Fibroblast of lung (primary cell): ENCODE results near the gene FAM219B. TPM values are rescaled to one million over a fixed set of nuclear protein-coding genes. Genes with fewer than 3 reads are reported as not detected.

Source experiments
- DNase-seq, 2 donors: peaks; one replicate each; pipeline versions ENCODE4 v3.0.0 to v3.0.0-alpha.2; 2010; ENCODE audit warnings: low read depth in 2 of 2
- H2AFZ ChIP-seq: 2 replicates; pipeline ENCODE4 v1.5.1; 2012; ENCODE audit warnings: low read length, control low read depth, inconsistent platforms
- H3K27ac ChIP-seq: 2 replicates; pipeline ENCODE4 v1.5.1; 2011; ENCODE audit warnings: low read length, control low read depth; ENCODE audit not compliant: insufficient read depth
- H3K27me3 ChIP-seq: 2 replicates; pipeline ENCODE4 v1.5.1; 2011; ENCODE audit warnings: mild to moderate bottlenecking, low read length; ENCODE audit not compliant: control insufficient read depth, insufficient read depth
- H3K36me3 ChIP-seq: 2 replicates; pipeline ENCODE4 v1.5.1; 2011; ENCODE audit warnings: low read length; ENCODE audit not compliant: control insufficient read depth, insufficient read depth
- H3K4me1 ChIP-seq: 2 replicates; pipeline ENCODE4 v1.5.1; 2011; ENCODE audit warnings: low read length; ENCODE audit not compliant: control insufficient read depth, insufficient read depth; ENCODE audit errors: extremely low read depth
- H3K4me2 ChIP-seq: 2 replicates; pipeline ENCODE4 v1.5.1; 2011; ENCODE audit warnings: low read length, control low read depth; ENCODE audit not compliant: insufficient read depth; ENCODE audit errors: extremely low read depth
- H3K4me3 ChIP-seq, 4 experiments: fragments of 200-600 bp in 1 of 4; sonication (generic) in 1 of 4; replicated peaks in 1 of 4; 2 replicates each; pipeline ENCODE4 v1.5.1; 2011 to 2016; ENCODE audit warnings: low read length in 4 of 4, low read depth in 3 of 4, mild to moderate bottlenecking in 3 of 4, control low read depth in 2 of 4, inconsistent platforms in 1 of 4, mixed read lengths in 1 of 4; ENCODE audit not compliant: insufficient read depth in 1 of 4; ENCODE audit errors: control extremely low read depth in 1 of 4
- H3K79me2 ChIP-seq: 2 replicates; pipeline ENCODE4 v1.5.1; 2012; ENCODE audit warnings: mild to moderate bottlenecking, low read length, inconsistent platforms; ENCODE audit not compliant: control insufficient read depth, insufficient read depth
- H3K9ac ChIP-seq: 2 replicates; pipeline ENCODE4 v1.5.1; 2011; ENCODE audit warnings: mild to moderate bottlenecking, low read length, control low read depth; ENCODE audit not compliant: insufficient read depth
- H3K9me3 ChIP-seq: 2 replicates; pipeline ENCODE4 v1.5.1; 2012; ENCODE audit warnings: low read depth, low read length; ENCODE audit not compliant: control insufficient read depth, insufficient read depth
- H4K20me1 ChIP-seq: 2 replicates; pipeline ENCODE4 v1.5.1; 2011; ENCODE audit warnings: low read length; ENCODE audit not compliant: control insufficient read depth, insufficient read depth; ENCODE audit errors: extremely low read depth
- CTCF ChIP-seq, 2 donors: IDR thresholded peaks in 1 of 2; conservative IDR thresholded peaks in 1 of 2; 1 replicate in 1 of 2; 2 replicates in 1 of 2; pipeline ENCODE4 v1.5.1; 2011 to 2012; ENCODE audit warnings: low read length in 2 of 2, control low read depth in 1 of 2, inconsistent platforms in 1 of 2, low read depth in 1 of 2, mild to moderate bottlenecking in 1 of 2
- EZH2 ChIP-seq: IDR thresholded peaks from 2 replicates; pipeline ENCODE4 v1.5.1; 2012; ENCODE audit warnings: low read length, control low read depth, mild to moderate bottlenecking; ENCODE audit errors: missing control alignments
- polyA plus RNA-seq, 2 donors: library from polyadenylated mRNA; depleted of rRNA in 1 of 2; stranded (reverse) in 1 of 2; unstranded in 1 of 2; fragments of >200 nt; gene quantifications; 2 replicates each; pipeline ENCODE4 v1.2.1, GENCODE V29; 2011 to 2012; ENCODE audit warnings: missing spikeins in 1 of 2
- total RNA-seq: library from RNA; depleted of rRNA; stranded (reverse); fragments of >200 nt; gene quantifications from 2 replicates; pipeline ENCODE4 v1.2.1, GENCODE V29; 2014

Gene FAM219B
- total and polyA plus RNA-seq, 2 donors (not counting 1 experiment from before 2014, with no cell fraction given): 35.3 to 53.8 TPM

- H3K9me3 ChIP-seq: no peaks in the 10 kb centered on the region
- H3K27ac ChIP-seq: peak overlapping the region; percentile 18
- no peak overlapping the region for H2AFZ ChIP-seq
- DNase-seq: peak; percentile 30 to 83
- no peak overlapping the region for H3K4me2 ChIP-seq
- no peak for TF ChIP-seq CTCF (conservative IDR thresholded peaks at IDR 0.05 in 1 of 2, IDR thresholded peaks at IDR 0.05 in 1 of 2; ENCODE audit: low read depth in 1 of 2, low read length in 2 of 2)
- TF ChIP-seq EZH2: no peak
- H3K27me3 ChIP-seq: no peaks in the 10 kb centered on the region
- H3K79me2 ChIP-seq: peaks cover 31% of the 10 kb centered on the region
- no peak overlapping the region for H3K4me3 ChIP-seq
- no peak overlapping the region for H3K9ac ChIP-seq
- no peaks in the 10 kb centered on the region for H4K20me1 ChIP-seq
- no peaks in the 10 kb centered on the region for H3K36me3 ChIP-seq
- H3K4me1 ChIP-seq: peaks cover 4% of the 10 kb centered on the region
Measured at GRCh38 chr15:74866090-74866489, 40.6 kb downstream of the FAM219B start.

- no peaks in the 10 kb centered on the region for H3K27me3 ChIP-seq
- H3K36me3 ChIP-seq: no peaks in the 10 kb centered on the region
- peaks cover 28% of the 10 kb centered on the region for H3K79me2 ChIP-seq
- H3K4me3 ChIP-seq: no peak overlapping the region
- H3K4me1 ChIP-seq: peaks cover 4% of the 10 kb centered on the region
- no peak overlapping the region for H2AFZ ChIP-seq
- no peak overlapping the region for H3K9ac ChIP-seq
- H3K9me3 ChIP-seq: no peaks in the 10 kb centered on the region
- TF ChIP-seq EZH2: no peak
- TF ChIP-seq CTCF (conservative IDR thresholded peaks at IDR 0.05 in 1 of 2, IDR thresholded peaks at IDR 0.05 in 1 of 2; ENCODE audit: low read depth in 1 of 2, low read length in 2 of 2): no peak
- no peak for DNase-seq
- H4K20me1 ChIP-seq: no peaks in the 10 kb centered on the region
- no peak overlapping the region for H3K27ac ChIP-seq
- H3K4me2 ChIP-seq: no peak overlapping the region
Measured at GRCh38 chr15:74865316-74865715, 41.3 kb downstream of the FAM219B start.

- Histone ChIP-seq H3K4me3 (no peak overlapping the region), H3K79me2 (peaks cover 20% of the 10 kb centered on the region), H3K9me3 (no peaks in the 10 kb centered on the region), H4K20me1 (no peaks in the 10 kb centered on the region), H2AFZ (no peak overlapping the region), H3K4me1 (peaks cover 4% of the 10 kb centered on the region), H3K4me2 (no peak overlapping the region), H3K9ac (no peak overlapping the region), H3K27me3 (no peaks in the 10 kb centered on the region), H3K36me3 (no peaks in the 10 kb centered on the region), H3K27ac (no peak overlapping the region)
- TF ChIP-seq CTCF (conservative IDR thresholded peaks at IDR 0.05 in 1 of 2, IDR thresholded peaks at IDR 0.05 in 1 of 2; ENCODE audit: low read depth in 1 of 2, low read length in 2 of 2) (no peak), EZH2 (no peak)
- DNase-seq: no peak
Measured at GRCh38 chr15:74864296-74864695, 42.4 kb downstream of the FAM219B start.
